Smooth muscle cell of the brain vasculature (primary cell): ENCODE results near the gene NAPSA.

ENCODE experiments used
- DNase-seq: peaks from one replicate; pipeline ENCODE4 v3.0.0-alpha.2; 2012; ENCODE audit warnings: low read depth, low spot score

Gene NAPSA

GRCh38 chr19:50384685-50385535 lies 19.5 kb upstream of the NAPSA start:
- no peak for DNase-seq

- peak; percentile 88 for DNase-seq
Measured at GRCh38 chr19:50383852-50384684, 18.6 kb upstream of the NAPSA start, which contains the start of gene POLD1. Gene POLD1 (plus strand): TSS chr19:50384347. CDS start chr19:50398852, 14,505 bp downstream.

- DNase-seq: no peak
Measured at GRCh38 chr19:50383001-50383851, 17.8 kb upstream of the NAPSA start.

GRCh38 chr19:50381881-50382729 lies 16.7 kb upstream of the NAPSA start:
- DNase-seq: no peak

- no peak for DNase-seq
Measured at GRCh38 chr19:50380751-50381151, 15.3 kb upstream of the NAPSA start.

GRCh38 chr19:50380137-50380536 lies 14.7 kb upstream of the NAPSA start:
- DNase-seq: no peak

- no peak for DNase-seq
Measured at GRCh38 chr19:50379602-50380001, 14.2 kb upstream of the NAPSA start.

GRCh38 chr19:50378863-50379236 lies 13.4 kb upstream of the NAPSA start:
- DNase-seq: no peak

- no peak for DNase-seq
Measured at GRCh38 chr19:50378169-50378862, 12.9 kb upstream of the NAPSA start.

GRCh38 chr19:50377517-50377916 lies 12.1 kb upstream of the NAPSA start:
- no peak for DNase-seq

GRCh38 chr19:50377051-50377461 lies 11.6 kb upstream of the NAPSA start:
- DNase-seq: no peak

- peak; percentile 97 for DNase-seq
Measured at GRCh38 chr19:50376166-50377050, 11.0 kb upstream of the NAPSA start, which contains the start of gene NR1H2. Gene NR1H2 (plus strand): TSS chr19:50376457. CDS start chr19:50377606, 1,149 bp downstream.

GRCh38 chr19:50371914-50372475 lies 6.6 kb upstream of the NAPSA start:
- DNase-seq: no peak

- peak; percentile 63 for DNase-seq
Measured at GRCh38 chr19:50368649-50369570, 3.5 kb upstream of the NAPSA start.

GRCh38 chr19:50362656-50363424 lies 2.6 kb downstream of the NAPSA start:
- DNase-seq: no peak

- no peak for DNase-seq
Measured at GRCh38 chr19:50362030-50362412, 3.4 kb downstream of the NAPSA start.
